ENCODE results near the gene WDFY4.

Gene WDFY4

DNA sequence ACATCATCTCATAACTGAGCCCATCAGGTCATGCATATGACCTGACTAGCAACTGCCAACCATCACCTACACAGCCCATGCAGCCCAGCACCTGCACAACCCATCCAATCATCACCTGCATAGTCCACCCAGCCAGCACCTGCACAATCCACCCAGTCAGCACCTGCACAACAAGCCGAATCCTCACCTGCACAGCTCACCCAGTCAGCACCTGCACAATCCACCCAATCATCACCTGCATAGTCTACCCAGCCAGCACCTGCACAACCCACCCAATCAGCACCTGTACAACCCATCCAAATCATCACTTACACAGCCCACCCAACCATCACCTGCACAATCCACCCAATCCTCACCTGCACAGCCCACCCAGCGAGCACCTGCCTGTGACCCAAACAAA lies 33.4 kb upstream of the WDFY4 start:
- TF ChIP-seq EZH2phosphoT487 (conservative IDR thresholded peaks at IDR 0.05; ENCODE audit: low read length) (no peak), CTCF (IDR thresholded peaks at IDR 0.05; ENCODE audit: insufficient read depth, low read length, poor library complexity, severe bottlenecking) (no peak)

GRCh38 chr10:48651839-48652238 lies 32.8 kb upstream of the WDFY4 start:
- Histone ChIP-seq H3K9me3 (ENCODE audit: insufficient read depth, low read length) (no peaks in the 10 kb centered on the region), H3K79me2 (ENCODE audit: insufficient read depth, low read length) (no peaks in the 10 kb centered on the region), H3K9me2 (replicated peaks; ENCODE audit: insufficient read depth, low read length) (no peaks in the 10 kb centered on the region), H3K4me3 (ENCODE audit: insufficient read depth, low read length, poor library complexity, severe bottlenecking) (no peak overlapping the region), H3K36me3 (ENCODE audit: low read length) (no peaks in the 10 kb centered on the region), H2AFZ (ENCODE audit: low read depth, low read length, severe bottlenecking) (no peak overlapping the region), H3F3A (ENCODE audit: insufficient read depth) (no peaks in the 10 kb centered on the region), H3K27ac (ENCODE audit: low read depth, low read length) (no peak overlapping the region), H3K27me3 (ENCODE audit: low read length) (no peaks in the 10 kb centered on the region), H4K20me1 (ENCODE audit: low read depth, low read length) (no peaks in the 10 kb centered on the region), H3K9ac (ENCODE audit: low read length) (no peak overlapping the region), H3K4me2 (ENCODE audit: low read depth, low read length, poor library complexity, severe bottlenecking) (no peak overlapping the region)
- TF ChIP-seq CTCF (IDR thresholded peaks at IDR 0.05; ENCODE audit: insufficient read depth, low read length, poor library complexity, severe bottlenecking) (no peak), EZH2phosphoT487 (conservative IDR thresholded peaks at IDR 0.05; ENCODE audit: low read length) (no peak)

More for the DNA sequence above, 33.4 kb upstream of the WDFY4 start:
- H3K9me2 ChIP-seq (replicated peaks; ENCODE audit: insufficient read depth, low read length) = no peaks in the 10 kb centered on the region
- no peaks in the 10 kb centered on the region for H3F3A ChIP-seq (ENCODE audit: insufficient read depth)
- no peak overlapping the region for H3K4me3 ChIP-seq (ENCODE audit: insufficient read depth, low read length, poor library complexity, severe bottlenecking)
- H4K20me1 ChIP-seq (ENCODE audit: low read depth, low read length) = no peaks in the 10 kb centered on the region
- H3K9me3 ChIP-seq (ENCODE audit: insufficient read depth, low read length) = no peaks in the 10 kb centered on the region
- H3K4me2 ChIP-seq (ENCODE audit: low read depth, low read length, poor library complexity, severe bottlenecking) = no peak overlapping the region
- H3K36me3 ChIP-seq (ENCODE audit: low read length) = no peaks in the 10 kb centered on the region
- no peak overlapping the region for H3K27ac ChIP-seq (ENCODE audit: low read depth, low read length)
- H2AFZ ChIP-seq (ENCODE audit: low read depth, low read length, severe bottlenecking) = no peak overlapping the region
- no peaks in the 10 kb centered on the region for H3K27me3 ChIP-seq (ENCODE audit: low read length)
- no peak overlapping the region for H3K9ac ChIP-seq (ENCODE audit: low read length)
- H3K79me2 ChIP-seq (ENCODE audit: insufficient read depth, low read length) = no peaks in the 10 kb centered on the region

DNA sequence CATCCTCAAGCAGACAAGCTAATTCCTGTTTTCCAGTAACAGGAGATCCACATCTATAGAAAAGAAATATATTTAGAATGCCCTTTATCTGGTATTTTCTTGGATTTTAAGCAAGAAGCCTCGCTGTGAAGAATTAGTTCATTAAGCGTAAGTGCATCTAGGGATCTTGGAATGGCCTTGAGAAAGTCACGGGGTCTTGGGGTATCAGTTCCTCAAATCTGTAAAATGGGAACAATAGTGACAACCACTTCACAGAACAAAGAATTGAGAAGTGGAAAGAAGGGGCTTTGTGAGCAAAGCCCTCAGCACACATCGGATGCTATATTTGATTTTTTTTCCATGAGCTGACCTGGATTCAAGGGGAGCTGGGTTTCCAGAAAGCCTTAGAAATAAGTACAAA lies 32.3 kb upstream of the WDFY4 start:
- TF ChIP-seq EZH2phosphoT487 (conservative IDR thresholded peaks at IDR 0.05; ENCODE audit: low read length) (no peak), CTCF (IDR thresholded peaks at IDR 0.05; ENCODE audit: insufficient read depth, low read length, poor library complexity, severe bottlenecking) (no peak)
- no peaks in the 10 kb centered on the region for H3K27me3 ChIP-seq (ENCODE audit: low read length)
- H3K9me2 ChIP-seq (replicated peaks; ENCODE audit: insufficient read depth, low read length) = no peaks in the 10 kb centered on the region
- H2AFZ ChIP-seq (ENCODE audit: low read depth, low read length, severe bottlenecking) = no peak overlapping the region
- H3F3A ChIP-seq (ENCODE audit: insufficient read depth) = no peaks in the 10 kb centered on the region
- H4K20me1 ChIP-seq (ENCODE audit: low read depth, low read length) = no peaks in the 10 kb centered on the region
- no peaks in the 10 kb centered on the region for H3K36me3 ChIP-seq (ENCODE audit: low read length)
- no peak overlapping the region for H3K4me2 ChIP-seq (ENCODE audit: low read depth, low read length, poor library complexity, severe bottlenecking)
- H3K9ac ChIP-seq (ENCODE audit: low read length) = no peak overlapping the region
- no peaks in the 10 kb centered on the region for H3K79me2 ChIP-seq (ENCODE audit: insufficient read depth, low read length)
- H3K4me3 ChIP-seq (ENCODE audit: insufficient read depth, low read length, poor library complexity, severe bottlenecking) = no peak overlapping the region
- H3K9me3 ChIP-seq (ENCODE audit: insufficient read depth, low read length) = no peaks in the 10 kb centered on the region
- no peak overlapping the region for H3K27ac ChIP-seq (ENCODE audit: low read depth, low read length)
